ENCODE measurements around the gene PTPRG. TPM values are rescaled to one million over a fixed set of nuclear protein-coding genes. Genes with fewer than 3 reads are reported as not detected.

The PTPRG gene
- total RNA-seq, 2 donors from 2014 or later, result 76.5 to 108 TPM

DNA sequence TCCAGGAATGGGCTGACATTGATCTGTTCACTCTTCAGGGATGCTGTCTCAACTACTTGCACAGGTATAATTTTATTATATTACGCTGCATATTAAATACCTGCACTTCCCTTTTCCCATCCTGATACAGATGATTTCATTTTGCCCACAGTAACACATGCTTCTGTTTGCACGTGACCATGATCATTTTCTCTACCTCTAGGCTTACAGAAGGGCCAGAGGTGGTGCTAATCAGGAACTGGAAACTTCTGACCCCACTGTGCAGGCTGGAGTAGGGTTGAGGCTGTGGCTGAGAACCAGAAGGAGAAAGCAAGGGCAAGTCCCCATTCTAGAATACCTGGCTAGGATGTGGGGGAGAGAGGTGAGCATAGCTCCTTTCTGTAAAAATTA lies 304.8 kb downstream of the PTPRG start:
- H3K27me3 Mint-ChIP-seq (ENCODE audit: insufficient read depth), result no peaks in the 10 kb centered on the region
- Histone ChIP-seq H3K27me3 (ENCODE audit: control insufficient read depth, insufficient read depth, low read length, poor library complexity, severe bottlenecking) (no peaks in the 10 kb centered on the region), H3K4me1 (ENCODE audit: control insufficient read depth, insufficient read depth, low read length) (peaks cover 5% of the 10 kb centered on the region), H3K9ac (ENCODE audit: extremely low read depth, low read length, poor library complexity, severe bottlenecking) (no peak overlapping the region), H3K9me3 (ENCODE audit: control insufficient read depth, low read length) (no peaks in the 10 kb centered on the region), H3K4me3 (ENCODE audit: low read length) (no peak overlapping the region), H3K27ac (ENCODE audit: low read depth, low read length) (no peak overlapping the region), H3K36me3 (ENCODE audit: control insufficient read depth, insufficient read depth, low read length) (no peaks in the 10 kb centered on the region)
- TF ChIP-seq, protein P1, sequence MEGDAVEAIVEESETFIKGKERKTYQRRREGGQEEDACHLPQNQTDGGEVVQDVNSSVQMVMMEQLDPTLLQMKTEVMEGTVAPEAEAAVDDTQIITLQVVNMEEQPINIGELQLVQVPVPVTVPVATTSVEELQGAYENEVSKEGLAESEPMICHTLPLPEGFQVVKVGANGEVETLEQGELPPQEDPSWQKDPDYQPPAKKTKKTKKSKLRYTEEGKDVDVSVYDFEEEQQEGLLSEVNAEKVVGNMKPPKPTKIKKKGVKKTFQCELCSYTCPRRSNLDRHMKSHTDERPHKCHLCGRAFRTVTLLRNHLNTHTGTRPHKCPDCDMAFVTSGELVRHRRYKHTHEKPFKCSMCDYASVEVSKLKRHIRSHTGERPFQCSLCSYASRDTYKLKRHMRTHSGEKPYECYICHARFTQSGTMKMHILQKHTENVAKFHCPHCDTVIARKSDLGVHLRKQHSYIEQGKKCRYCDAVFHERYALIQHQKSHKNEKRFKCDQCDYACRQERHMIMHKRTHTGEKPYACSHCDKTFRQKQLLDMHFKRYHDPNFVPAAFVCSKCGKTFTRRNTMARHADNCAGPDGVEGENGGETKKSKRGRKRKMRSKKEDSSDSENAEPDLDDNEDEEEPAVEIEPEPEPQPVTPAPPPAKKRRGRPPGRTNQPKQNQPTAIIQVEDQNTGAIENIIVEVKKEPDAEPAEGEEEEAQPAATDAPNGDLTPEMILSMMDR (conservative IDR thresholded peaks at IDR 0.05), result no peak
- DNase-seq, result no peak
- peaks cover 50% of the 10 kb centered on the region for H3K4me1 Mint-ChIP-seq
- 83 to 95% methylated on average over 2 of the region's 2 CpGs for WGBS, 2 experiments (ENCODE audit: insufficient coverage in 1 of 2, insufficient read length in 1 of 2)
- H3K27ac Mint-ChIP-seq, result no peak overlapping the region
- no peaks in the 10 kb centered on the region for H3K36me3 Mint-ChIP-seq (ENCODE audit: low read depth)
- H3K9me3 Mint-ChIP-seq, result no peaks in the 10 kb centered on the region
- H3K4me3 Mint-ChIP-seq, result no peak overlapping the region

DNA sequence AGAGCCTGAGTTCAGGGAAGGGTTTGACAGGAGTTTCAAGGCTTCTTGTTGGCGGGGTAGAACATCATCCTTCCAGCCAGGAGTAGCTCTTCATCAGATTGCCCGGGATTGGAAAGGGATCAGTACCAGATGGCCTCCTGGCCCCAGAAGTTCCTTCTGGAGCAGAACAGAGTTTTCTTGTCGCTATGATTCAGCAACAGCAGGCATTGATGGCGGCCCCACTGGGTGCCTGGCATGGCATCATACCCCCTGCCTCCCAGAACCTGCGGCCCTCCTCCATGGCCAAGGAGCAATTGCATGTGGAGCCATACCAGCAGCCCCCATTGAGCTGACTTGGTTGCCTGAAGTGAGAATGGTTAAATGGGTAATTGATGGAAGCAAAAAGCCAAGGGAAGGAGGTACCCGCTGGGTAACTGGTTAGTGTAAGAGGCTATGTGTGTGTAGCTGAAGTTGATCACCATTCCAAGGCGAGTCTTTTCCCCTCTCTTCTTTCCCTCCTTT lies 305.6 kb downstream of the PTPRG start:
- H3K4me3 Mint-ChIP-seq, result no peak overlapping the region
- no peaks in the 10 kb centered on the region for H3K27me3 Mint-ChIP-seq (ENCODE audit: insufficient read depth)
- H3K9ac ChIP-seq (ENCODE audit: extremely low read depth, low read length, poor library complexity, severe bottlenecking), result no peak overlapping the region
- H3K27ac ChIP-seq (ENCODE audit: low read depth, low read length), result no peak overlapping the region
- no peak overlapping the region for H3K27ac Mint-ChIP-seq
- H3K9me3 ChIP-seq (ENCODE audit: control insufficient read depth, low read length), result no peaks in the 10 kb centered on the region
- no peaks in the 10 kb centered on the region for H3K27me3 ChIP-seq (ENCODE audit: control insufficient read depth, insufficient read depth, low read length, poor library complexity, severe bottlenecking)
- TF ChIP-seq, protein P1 (conservative IDR thresholded peaks at IDR 0.05), result no peak
- 94 to 96% methylated on average over 3 to 5 of the region's 7 CpGs for WGBS, 2 experiments (ENCODE audit: insufficient coverage in 1 of 2, insufficient read length in 1 of 2)
- peaks cover 6% of the 10 kb centered on the region for H3K4me1 ChIP-seq (ENCODE audit: control insufficient read depth, insufficient read depth, low read length)
- no peaks in the 10 kb centered on the region for H3K9me3 Mint-ChIP-seq
- H3K4me1 Mint-ChIP-seq, result peaks cover 49% of the 10 kb centered on the region
- no peaks in the 10 kb centered on the region for H3K36me3 Mint-ChIP-seq (ENCODE audit: low read depth)
- H3K36me3 ChIP-seq (ENCODE audit: control insufficient read depth, insufficient read depth, low read length), result no peaks in the 10 kb centered on the region
- H3K4me3 ChIP-seq (ENCODE audit: low read length), result no peak overlapping the region
- DNase-seq, result no peak

DNA sequence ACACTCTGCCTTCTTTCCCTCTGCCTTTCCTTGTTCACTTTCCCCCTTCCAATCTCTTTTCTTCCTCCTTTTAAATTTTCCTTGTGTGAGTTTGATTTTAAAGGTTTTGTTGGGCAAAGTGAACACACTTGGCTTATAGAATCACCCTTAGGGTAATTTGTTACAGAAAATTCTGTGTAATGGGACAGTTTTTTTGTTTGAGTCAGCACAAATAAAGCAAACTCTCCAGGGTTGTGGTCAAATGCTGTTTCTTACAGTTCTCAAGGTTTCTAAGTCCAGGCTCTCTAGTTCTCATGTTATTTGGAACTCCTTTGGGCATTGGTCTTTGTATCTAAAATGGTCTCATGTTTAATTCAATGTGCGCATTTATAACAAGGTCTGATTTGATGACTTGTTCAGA lies 307.1 kb downstream of the PTPRG start:
- Mint-ChIP-seq H3K9me3 (no peaks in the 10 kb centered on the region), H3K27me3 (ENCODE audit: insufficient read depth) (no peaks in the 10 kb centered on the region), H3K36me3 (ENCODE audit: low read depth) (no peaks in the 10 kb centered on the region), H3K4me1 (peaks cover 52% of the 10 kb centered on the region), H3K4me3 (no peak overlapping the region), H3K27ac (peak overlapping the region; percentile 14)
- WGBS, 2 experiments (ENCODE audit: insufficient coverage in 1 of 2, insufficient read length in 1 of 2), result 80 to 94% methylated on average over 1 of the region's 1 CpG
- Histone ChIP-seq H3K4me1 (ENCODE audit: control insufficient read depth, insufficient read depth, low read length) (peaks cover 5% of the 10 kb centered on the region), H3K9me3 (ENCODE audit: control insufficient read depth, low read length) (no peaks in the 10 kb centered on the region), H3K9ac (ENCODE audit: extremely low read depth, low read length, poor library complexity, severe bottlenecking) (no peak overlapping the region), H3K27me3 (ENCODE audit: control insufficient read depth, insufficient read depth, low read length, poor library complexity, severe bottlenecking) (no peaks in the 10 kb centered on the region), H3K36me3 (ENCODE audit: control insufficient read depth, insufficient read depth, low read length) (no peaks in the 10 kb centered on the region), H3K27ac (ENCODE audit: low read depth, low read length) (no peak overlapping the region), H3K4me3 (ENCODE audit: low read length) (no peak overlapping the region)
- no peak for DNase-seq
- TF ChIP-seq, protein P1 (conservative IDR thresholded peaks at IDR 0.05), result no peak
